Mucosa of descending colon (tissue), 3 donors: ENCODE measurements around the gene MTUS2. TPM values are rescaled to one million over a fixed set of nuclear protein-coding genes. Genes with fewer than 3 reads are reported as not detected.
"Not testable (repeated sequence)": the region's sequence is repeated elsewhere in the genome, so short reads cannot be mapped to it uniquely, and the experiment has no call there.

Experiments used
- ATAC-seq: fragments of 200-7000 bp; cut with Tn5 transposase; one replicate; pipeline ENCODE4 v1.9.1; 2020; ENCODE audit warnings: mild to moderate bottlenecking, moderate library complexity
- DNase-seq, 3 donors: peaks; one replicate each; pipeline ENCODE4 v3.0.0-alpha.2; 2020
- H3K36me3 ChIP-seq: fragments of 200-600 bp; one replicate; pipeline ENCODE4 v1.8.0; 2021; ENCODE audit warnings: low read depth, mild to moderate bottlenecking
- H3K4me1 ChIP-seq: fragments of 200-600 bp; one replicate; pipeline ENCODE4 v1.8.0; 2021; ENCODE audit warnings: low read depth, mild to moderate bottlenecking
- H3K4me3 ChIP-seq: fragments of 200-600 bp; one replicate; pipeline ENCODE4 v1.8.0; 2021; ENCODE audit warnings: mild to moderate bottlenecking
- H3K9me3 ChIP-seq: fragments of 200-600 bp; one replicate; pipeline ENCODE4 v1.8.0; 2021; ENCODE audit warnings: mild to moderate bottlenecking
- CTCF ChIP-seq: fragments of 200-600 bp; IDR thresholded peaks from one replicate; pipeline ENCODE4 v1.8.0; 2022; ENCODE audit warnings: antibody characterized with exemption, mild to moderate bottlenecking
- intact Hi-C, 2 donors: fragments of 100-400 bp; cut with DNase I in 1 of 2; cut with micrococcal nuclease in 1 of 2; formaldehyde crosslinking; loops; one replicate each; pipeline versions ENCODE4 v1.11.0 to v1.11.1; 2022; cut with DNase I, micrococcal nuclease
- total RNA-seq, 3 donors: library from RNA; stranded (reverse); fragmentation: NEBNext Ultra II Directional in 2 of 3; extraction: Animal tissue kit (Norgen Biotek cat#: 25700) in 2 of 3; gene quantifications; one replicate each; pipeline versions ENCODE4 v1.2.1 to v1.2.4, GENCODE V29; 2021 to 2023
- donor health status: DM: no; HTN: no; CAD: no; lungs with moderate emphysema.
- donor health status: DM: no; HTN: no; CAD: no.
- donor health status: DM: no; HTN: yes; CAD: no.

Gene MTUS2
- total RNA-seq, 3 donors from 2014 or later, result 0.09 to 0.85 (median 0.60) TPM

DNA sequence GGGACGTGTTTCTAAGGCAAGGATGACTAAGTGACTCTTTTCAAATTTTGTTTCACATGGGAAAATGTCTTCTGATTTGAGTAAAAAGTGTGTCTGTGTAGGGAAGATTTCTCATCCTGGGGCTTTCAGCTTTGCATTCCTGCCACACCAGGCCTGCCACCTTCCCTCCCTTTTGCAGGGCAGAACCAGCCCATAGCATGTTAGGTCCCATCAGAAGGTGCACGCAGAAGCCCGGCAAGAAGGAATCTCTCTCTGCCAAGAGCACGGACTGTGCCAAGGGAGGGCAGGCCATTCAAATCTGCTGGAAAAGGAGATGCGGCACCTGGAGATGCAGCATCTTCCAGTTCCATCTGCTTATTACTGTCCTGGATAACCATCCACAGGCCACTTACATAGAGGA, 563.3 kb downstream of the MTUS2 start:
- H3K36me3 ChIP-seq, result no peaks in the 10 kb centered on the region
- no peak overlapping the region for H3K4me3 ChIP-seq
- ATAC-seq, result no peak
- no peak for TF ChIP-seq CTCF
- H3K4me1 ChIP-seq, result no peaks in the 10 kb centered on the region
- H3K9me3 ChIP-seq, result no peaks in the 10 kb centered on the region
- intact Hi-C loops, result no loop called here
- no peak for DNase-seq

GRCh38 chr13:29384466-29384865, 564.3 kb downstream of the MTUS2 start:
- ATAC-seq (no peak), DNase-seq (no peak)
- no peak overlapping the region for H3K4me3 ChIP-seq
- no peaks in the 10 kb centered on the region for H3K9me3 ChIP-seq
- no peak for TF ChIP-seq CTCF
- H3K4me1 ChIP-seq, result no peaks in the 10 kb centered on the region
- H3K36me3 ChIP-seq, result no peaks in the 10 kb centered on the region
- intact Hi-C loops, result no loop called here

DNA sequence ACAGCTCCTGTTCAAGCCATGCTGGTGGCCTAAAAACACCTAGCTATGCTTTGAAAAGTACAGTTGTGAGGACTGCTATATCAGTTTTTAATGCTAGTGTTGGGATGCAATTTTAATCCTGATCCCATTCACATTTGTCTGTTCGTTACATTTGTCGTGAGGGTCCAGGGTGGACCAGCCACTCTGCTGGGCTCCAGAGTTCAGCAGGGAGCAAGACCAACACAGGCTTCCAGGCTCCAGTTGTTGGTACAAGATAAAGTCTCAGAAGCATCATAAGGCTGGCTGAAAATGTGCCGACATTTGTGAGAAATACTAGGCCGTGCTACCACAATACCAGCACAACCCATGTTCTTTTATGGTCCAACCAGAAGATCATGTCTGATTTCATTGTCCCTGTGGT, 564.7 kb downstream of the MTUS2 start:
- TF ChIP-seq CTCF, result no peak
- ATAC-seq (no peak), DNase-seq (no peak)
- no peak overlapping the region for H3K4me3 ChIP-seq
- no peaks in the 10 kb centered on the region for H3K9me3 ChIP-seq
- no peaks in the 10 kb centered on the region for H3K4me1 ChIP-seq
- H3K36me3 ChIP-seq, result no peaks in the 10 kb centered on the region
- intact Hi-C loops, result no loop called here

- intact Hi-C loops, result no loop called here
- DNase-seq (no peak), ATAC-seq (no peak)
- H3K9me3 ChIP-seq, result no peaks in the 10 kb centered on the region
- no peaks in the 10 kb centered on the region for H3K4me1 ChIP-seq
- no peaks in the 10 kb centered on the region for H3K36me3 ChIP-seq
- no peak overlapping the region for H3K4me3 ChIP-seq
- no peak for TF ChIP-seq CTCF
These were observed 566.1 kb downstream of the MTUS2 start for GRCh38 chr13:29386246-29386645.

GRCh38 chr13:29390598-29390997, 570.5 kb downstream of the MTUS2 start:
- H3K9me3 ChIP-seq, DNase-seq, H3K36me3 ChIP-seq, ATAC-seq, intact Hi-C loops, H3K4me1 ChIP-seq, H3K4me3 ChIP-seq: not testable (repeated sequence)

DNA sequence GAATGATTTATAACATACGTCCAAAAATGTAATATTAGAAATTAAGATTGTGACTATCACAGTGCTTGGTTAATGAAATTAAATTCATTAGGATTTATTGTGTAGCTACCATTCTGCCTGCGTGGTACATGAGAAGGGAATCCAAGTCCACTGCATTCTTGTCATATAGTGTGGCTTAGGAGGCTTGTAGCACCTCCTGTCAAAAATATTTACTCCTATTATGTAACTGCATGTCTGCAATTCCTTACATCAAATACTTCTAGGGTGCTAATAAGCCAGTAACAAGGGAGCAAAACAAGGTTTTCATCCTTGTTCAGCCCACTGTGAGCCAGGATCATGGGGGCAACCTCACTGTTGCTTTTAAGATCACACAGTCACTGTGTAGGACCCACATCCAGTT, 576.3 kb downstream of the MTUS2 start:
- no peak for DNase-seq
- Histone ChIP-seq H3K4me3 (no peak overlapping the region), H3K9me3 (no peaks in the 10 kb centered on the region), H3K36me3 (no peaks in the 10 kb centered on the region), H3K4me1 (no peaks in the 10 kb centered on the region)
- intact Hi-C loops, result no loop called here
- no peak for ATAC-seq
- no peak for TF ChIP-seq CTCF
